ENCODE data around the gene LIMS1.

DNA sequence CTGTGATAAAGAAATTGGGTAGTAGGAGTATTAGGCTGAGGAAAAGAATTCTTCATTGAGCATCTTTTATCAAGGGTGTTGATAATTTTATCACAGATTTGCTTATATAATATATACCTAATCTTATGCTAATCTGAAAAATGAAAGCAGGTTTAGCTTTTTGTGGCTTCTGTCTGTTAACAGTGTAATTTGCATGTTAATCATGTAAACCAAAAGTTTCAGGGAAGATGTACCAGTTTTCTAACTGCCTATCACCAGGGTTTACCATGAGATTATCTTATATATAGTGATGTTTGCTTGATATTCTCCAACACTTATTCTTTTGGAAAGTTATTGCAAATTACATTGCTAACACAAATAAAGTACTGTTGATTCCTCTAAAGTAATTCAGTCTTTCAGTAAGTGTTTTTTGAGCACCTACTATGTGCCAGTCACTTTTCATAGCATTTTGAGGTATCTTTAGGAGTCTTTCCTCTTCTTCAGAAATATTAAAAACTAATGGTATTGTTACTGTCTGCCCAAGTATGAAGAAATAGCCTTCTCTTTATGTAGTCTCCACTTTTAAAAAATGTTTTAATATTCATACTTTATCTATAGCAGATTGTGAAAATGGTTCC lies 43.7 kb upstream of the LIMS1 start:
- no peak for TF ChIP-seq ZNF20 (CRISPR knock-in tag; IDR thresholded peaks at IDR 0.05)
- no peak for TF ChIP-seq POLR2AphosphoS5 (IDR thresholded peaks at IDR 0.05; ENCODE audit: low read depth, low read length)
- TF ChIP-seq ETV5 (CRISPR knock-in tag; IDR thresholded peaks at IDR 0.05; ENCODE audit: borderline replicate concordance) = no peak
- no peak for TF ChIP-seq MEF2D (CRISPR knock-in tag; IDR thresholded peaks at IDR 0.05)
- TF ChIP-seq, protein P1, sequence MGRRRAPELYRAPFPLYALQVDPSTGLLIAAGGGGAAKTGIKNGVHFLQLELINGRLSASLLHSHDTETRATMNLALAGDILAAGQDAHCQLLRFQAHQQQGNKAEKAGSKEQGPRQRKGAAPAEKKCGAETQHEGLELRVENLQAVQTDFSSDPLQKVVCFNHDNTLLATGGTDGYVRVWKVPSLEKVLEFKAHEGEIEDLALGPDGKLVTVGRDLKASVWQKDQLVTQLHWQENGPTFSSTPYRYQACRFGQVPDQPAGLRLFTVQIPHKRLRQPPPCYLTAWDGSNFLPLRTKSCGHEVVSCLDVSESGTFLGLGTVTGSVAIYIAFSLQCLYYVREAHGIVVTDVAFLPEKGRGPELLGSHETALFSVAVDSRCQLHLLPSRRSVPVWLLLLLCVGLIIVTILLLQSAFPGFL (CRISPR knock-in tag; IDR thresholded peaks at IDR 0.05) = no peak
- no peak for TF ChIP-seq HNF4A (CRISPR knock-in tag; IDR thresholded peaks at IDR 0.05)
- TF ChIP-seq NFYB (CRISPR knock-in tag; IDR thresholded peaks at IDR 0.05) = no peak
